ENCODE data around the gene IDNK.

- TF ChIP-seq REST (IDR thresholded peaks at IDR 0.05; ENCODE audit: low read depth) (no peak), YY1 (IDR thresholded peaks at IDR 0.05; ENCODE audit: low read depth) (no peak), EP300 (IDR thresholded peaks at IDR 0.05; ENCODE audit: borderline replicate concordance) (no peak), MAX (IDR thresholded peaks at IDR 0.05) (no peak), FOXM1 (IDR thresholded peaks at IDR 0.05; ENCODE audit: borderline replicate concordance, low read depth) (no peak), USF1 (IDR thresholded peaks at IDR 0.05) (no peak), RAD21 (IDR thresholded peaks at IDR 0.05; ENCODE audit: low read depth) (no peak), NFIC (IDR thresholded peaks at IDR 0.05) (no peak)
Observed at GRCh38 chr9:83651558-83651957, 28.6 kb downstream of the IDNK start.
